DND-41 (cell line): Measurements from ENCODE around the gene ALG1.
"Not testable (repeated sequence)": the region's sequence is repeated elsewhere in the genome, so short reads cannot be mapped to it uniquely, and the experiment has no call there.

Source experiments
- EZH2 ChIP-seq: IDR thresholded peaks from 3 replicates; pipeline ENCODE4 v1.6.1; 2012; ENCODE audit warnings: borderline replicate concordance, low read depth, mild to moderate bottlenecking, moderate library complexity, low read length, inconsistent platforms; ENCODE audit not compliant: severe bottlenecking
- TF ChIP-seq, protein P1 (sequence below): IDR thresholded peaks from 2 replicates; pipeline ENCODE4 v1.5.1; 2012; ENCODE audit warnings: borderline replicate concordance, low read length, moderate library complexity, mild to moderate bottlenecking; ENCODE audit not compliant: poor library complexity, severe bottlenecking; ENCODE audit errors: extremely low read depth

DNA sequence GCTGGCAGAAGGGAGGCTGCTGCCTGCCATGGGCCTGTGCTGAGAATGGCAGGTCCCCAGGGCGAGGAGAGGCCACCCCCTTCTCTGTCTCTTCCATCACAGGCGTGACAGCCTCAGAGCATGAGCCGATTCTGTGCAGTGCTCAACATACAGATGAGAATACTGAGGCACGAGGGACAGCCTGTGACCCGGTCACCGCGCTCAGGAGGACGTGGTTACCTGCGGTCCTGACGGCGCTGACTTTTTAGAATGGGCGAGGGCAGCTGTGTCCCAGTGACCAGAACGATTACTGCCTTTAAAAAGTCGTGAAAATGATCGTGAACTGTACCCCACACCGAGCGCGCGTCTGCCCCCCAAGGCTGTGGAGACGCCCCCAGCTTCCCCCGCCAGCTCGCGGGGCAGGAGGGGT is 25.4 kb downstream of the ALG1 start:
- TF ChIP-seq, protein P1, sequence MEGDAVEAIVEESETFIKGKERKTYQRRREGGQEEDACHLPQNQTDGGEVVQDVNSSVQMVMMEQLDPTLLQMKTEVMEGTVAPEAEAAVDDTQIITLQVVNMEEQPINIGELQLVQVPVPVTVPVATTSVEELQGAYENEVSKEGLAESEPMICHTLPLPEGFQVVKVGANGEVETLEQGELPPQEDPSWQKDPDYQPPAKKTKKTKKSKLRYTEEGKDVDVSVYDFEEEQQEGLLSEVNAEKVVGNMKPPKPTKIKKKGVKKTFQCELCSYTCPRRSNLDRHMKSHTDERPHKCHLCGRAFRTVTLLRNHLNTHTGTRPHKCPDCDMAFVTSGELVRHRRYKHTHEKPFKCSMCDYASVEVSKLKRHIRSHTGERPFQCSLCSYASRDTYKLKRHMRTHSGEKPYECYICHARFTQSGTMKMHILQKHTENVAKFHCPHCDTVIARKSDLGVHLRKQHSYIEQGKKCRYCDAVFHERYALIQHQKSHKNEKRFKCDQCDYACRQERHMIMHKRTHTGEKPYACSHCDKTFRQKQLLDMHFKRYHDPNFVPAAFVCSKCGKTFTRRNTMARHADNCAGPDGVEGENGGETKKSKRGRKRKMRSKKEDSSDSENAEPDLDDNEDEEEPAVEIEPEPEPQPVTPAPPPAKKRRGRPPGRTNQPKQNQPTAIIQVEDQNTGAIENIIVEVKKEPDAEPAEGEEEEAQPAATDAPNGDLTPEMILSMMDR = not testable (repeated sequence)
- TF ChIP-seq EZH2 = not testable (repeated sequence)
